ENCODE results near the gene FBXW8.

FBXW8 gene

GRCh38 chr12:117072106-117072505, 161.4 kb downstream of the FBXW8 start:
- no peaks in the 10 kb centered on the region for H3K27me3 Mint-ChIP-seq
- H3K27ac Mint-ChIP-seq = no peak overlapping the region
- no peak overlapping the region for H3K4me3 Mint-ChIP-seq
- no peaks in the 10 kb centered on the region for H3K36me3 Mint-ChIP-seq (ENCODE audit: low read depth)
- no peaks in the 10 kb centered on the region for H3K9me3 Mint-ChIP-seq
- peaks cover 4% of the 10 kb centered on the region for H3K4me1 Mint-ChIP-seq (ENCODE audit: low read depth)

GRCh38 chr12:117072736-117073490, 162.2 kb downstream of the FBXW8 start:
- H3K36me3 Mint-ChIP-seq (ENCODE audit: low read depth) = no peaks in the 10 kb centered on the region
- no peaks in the 10 kb centered on the region for H3K9me3 Mint-ChIP-seq
- no peak overlapping the region for H3K27ac Mint-ChIP-seq
- peaks cover 7% of the 10 kb centered on the region for H3K4me1 Mint-ChIP-seq (ENCODE audit: low read depth)
- H3K27me3 Mint-ChIP-seq = no peaks in the 10 kb centered on the region
- H3K4me3 Mint-ChIP-seq = no peak overlapping the region

- Mint-ChIP-seq H3K27me3 (no peaks in the 10 kb centered on the region), H3K9me3 (no peaks in the 10 kb centered on the region), H3K27ac (no peak overlapping the region), H3K4me1 (ENCODE audit: low read depth) (peaks cover 7% of the 10 kb centered on the region), H3K36me3 (ENCODE audit: low read depth) (no peaks in the 10 kb centered on the region), H3K4me3 (no peak overlapping the region)
Measured at GRCh38 chr12:117073611-117074010, 162.9 kb downstream of the FBXW8 start.

- Mint-ChIP-seq H3K9me3 (no peaks in the 10 kb centered on the region), H3K4me3 (no peak overlapping the region), H3K4me1 (ENCODE audit: low read depth) (peaks cover 7% of the 10 kb centered on the region), H3K27me3 (no peaks in the 10 kb centered on the region), H3K36me3 (ENCODE audit: low read depth) (no peaks in the 10 kb centered on the region), H3K27ac (no peak overlapping the region)
Measured at GRCh38 chr12:117076410-117077372, 165.9 kb downstream of the FBXW8 start.

GRCh38 chr12:117079487-117079886, 168.7 kb downstream of the FBXW8 start:
- no peak overlapping the region for H3K4me3 Mint-ChIP-seq
- no peaks in the 10 kb centered on the region for H3K36me3 Mint-ChIP-seq (ENCODE audit: low read depth)
- H3K9me3 Mint-ChIP-seq = no peaks in the 10 kb centered on the region
- peaks cover 7% of the 10 kb centered on the region for H3K4me1 Mint-ChIP-seq (ENCODE audit: low read depth)
- H3K27ac Mint-ChIP-seq = no peak overlapping the region
- no peaks in the 10 kb centered on the region for H3K27me3 Mint-ChIP-seq

- Mint-ChIP-seq H3K27me3 (no peaks in the 10 kb centered on the region), H3K36me3 (ENCODE audit: low read depth) (no peaks in the 10 kb centered on the region), H3K9me3 (no peaks in the 10 kb centered on the region), H3K4me1 (ENCODE audit: low read depth) (peaks cover 7% of the 10 kb centered on the region), H3K4me3 (no peak overlapping the region), H3K27ac (no peak overlapping the region)
Measured at GRCh38 chr12:117080661-117081144, 170.0 kb downstream of the FBXW8 start.
